HG03432 (cell line): ENCODE results near the gene ASB6.
"Not testable (repeated sequence)": the region's sequence is repeated elsewhere in the genome, so short reads cannot be mapped to it uniquely, and the experiment has no call there.

Experiments used
- ATAC-seq: cut with Tn5 transposase; IDR thresholded peaks from one replicate; pipeline ENCODE4 v1.9.1; 2021; ENCODE audit warnings: mild to moderate bottlenecking, moderate library complexity; ENCODE audit not compliant: unreplicated experiment

The ASB6 gene

DNA sequence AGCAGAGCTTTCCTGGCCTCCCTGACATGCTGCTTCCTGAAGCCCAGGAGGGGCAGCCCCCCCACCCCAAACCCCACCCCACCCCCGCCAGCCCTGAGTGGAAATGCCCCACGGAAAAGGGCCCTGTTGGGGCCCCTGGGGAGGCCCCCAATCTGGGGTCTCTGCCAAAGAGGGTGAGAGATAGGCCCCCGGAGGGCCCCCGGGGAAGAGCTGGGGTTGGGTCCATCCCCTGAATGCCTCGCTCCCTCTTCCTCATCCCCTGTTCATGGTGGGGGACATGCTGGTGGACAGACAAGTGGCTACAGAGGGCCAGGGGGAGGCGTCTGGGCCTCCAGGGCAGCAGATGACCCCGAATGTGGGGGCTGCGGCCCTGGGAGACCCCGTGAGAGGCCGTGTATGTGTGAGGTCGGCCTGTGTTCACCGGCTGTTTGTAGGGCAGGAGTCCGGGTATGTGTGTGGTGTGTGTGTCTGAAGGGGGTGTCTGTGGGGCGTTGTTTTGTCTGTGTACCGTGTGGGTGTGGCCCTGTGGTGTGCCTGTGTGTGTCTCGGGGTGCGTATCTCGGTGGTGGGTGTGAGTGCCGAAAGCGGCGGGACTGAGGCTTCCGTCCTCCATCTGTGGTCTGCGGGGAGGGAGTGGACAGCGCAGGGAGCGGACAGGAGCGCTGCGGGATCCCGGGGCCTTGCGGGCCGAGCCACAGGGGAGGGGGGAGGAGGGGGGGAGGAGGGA, 32.3 kb downstream of the ASB6 start:
- ATAC-seq, result no peak

DNA sequence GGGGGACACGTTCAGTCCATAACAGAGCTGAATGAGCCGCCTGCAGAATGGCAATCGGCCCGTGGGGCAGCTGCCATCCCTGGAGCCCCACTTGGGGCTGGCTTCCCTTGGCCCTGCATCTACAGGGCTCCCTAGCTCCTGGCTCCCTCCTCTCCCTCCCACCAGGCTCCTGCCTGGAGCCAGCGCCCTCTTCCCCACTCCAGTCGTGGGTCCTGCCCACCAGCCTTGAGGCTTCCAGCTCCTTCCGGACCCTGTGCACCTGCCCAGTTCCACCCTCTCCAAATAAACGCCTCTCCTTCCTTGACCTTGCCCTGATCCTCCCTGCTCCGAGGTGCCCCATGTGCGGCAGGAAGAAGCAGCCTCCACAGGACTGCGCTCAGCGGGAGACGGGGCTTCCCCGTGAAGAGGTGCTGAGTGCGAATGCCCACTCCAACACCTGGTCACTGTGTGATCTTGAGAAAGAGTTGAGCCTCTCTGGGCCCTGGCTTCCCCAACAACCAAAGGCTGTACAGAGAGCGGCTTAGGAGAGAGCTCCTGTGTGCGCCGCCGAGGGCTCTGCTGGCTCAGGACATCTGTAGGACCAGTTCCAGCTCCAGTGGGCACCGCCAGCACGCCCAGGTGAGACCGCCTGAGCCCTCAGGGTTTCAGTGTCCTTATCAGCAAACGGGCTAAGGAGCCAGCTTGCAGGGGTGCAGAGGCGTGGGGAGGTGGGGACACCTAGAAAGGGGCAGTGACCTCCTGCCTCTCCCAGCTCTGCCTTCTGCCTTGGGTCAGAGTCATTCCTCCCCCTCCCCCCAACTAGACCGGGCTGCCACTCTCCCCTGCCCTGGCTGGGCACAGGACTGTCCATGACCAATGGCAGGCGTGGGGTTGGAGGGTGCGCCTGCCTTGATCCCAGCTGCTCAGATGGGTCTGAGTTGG, 33.1 kb downstream of the ASB6 start:
- no peak for ATAC-seq

DNA sequence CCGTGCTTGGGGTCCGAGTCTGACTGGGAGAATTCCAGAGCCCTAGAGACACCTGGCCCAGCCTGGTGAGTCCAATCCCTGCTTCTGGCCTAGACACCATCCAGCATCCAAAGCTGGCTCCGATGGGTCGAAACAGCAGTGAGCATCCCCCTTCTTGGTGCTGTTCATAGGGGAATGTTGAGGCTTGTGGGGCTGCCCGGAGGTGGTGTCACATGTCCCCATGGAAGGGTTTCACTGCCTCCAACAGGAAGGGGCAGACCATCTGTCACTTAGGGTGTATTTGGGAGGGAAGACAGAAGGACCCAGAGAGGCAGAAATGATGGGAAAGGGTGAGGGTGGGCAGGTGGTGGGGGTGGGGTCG, 34.9 kb downstream of the ASB6 start:
- no peak for ATAC-seq

DNA sequence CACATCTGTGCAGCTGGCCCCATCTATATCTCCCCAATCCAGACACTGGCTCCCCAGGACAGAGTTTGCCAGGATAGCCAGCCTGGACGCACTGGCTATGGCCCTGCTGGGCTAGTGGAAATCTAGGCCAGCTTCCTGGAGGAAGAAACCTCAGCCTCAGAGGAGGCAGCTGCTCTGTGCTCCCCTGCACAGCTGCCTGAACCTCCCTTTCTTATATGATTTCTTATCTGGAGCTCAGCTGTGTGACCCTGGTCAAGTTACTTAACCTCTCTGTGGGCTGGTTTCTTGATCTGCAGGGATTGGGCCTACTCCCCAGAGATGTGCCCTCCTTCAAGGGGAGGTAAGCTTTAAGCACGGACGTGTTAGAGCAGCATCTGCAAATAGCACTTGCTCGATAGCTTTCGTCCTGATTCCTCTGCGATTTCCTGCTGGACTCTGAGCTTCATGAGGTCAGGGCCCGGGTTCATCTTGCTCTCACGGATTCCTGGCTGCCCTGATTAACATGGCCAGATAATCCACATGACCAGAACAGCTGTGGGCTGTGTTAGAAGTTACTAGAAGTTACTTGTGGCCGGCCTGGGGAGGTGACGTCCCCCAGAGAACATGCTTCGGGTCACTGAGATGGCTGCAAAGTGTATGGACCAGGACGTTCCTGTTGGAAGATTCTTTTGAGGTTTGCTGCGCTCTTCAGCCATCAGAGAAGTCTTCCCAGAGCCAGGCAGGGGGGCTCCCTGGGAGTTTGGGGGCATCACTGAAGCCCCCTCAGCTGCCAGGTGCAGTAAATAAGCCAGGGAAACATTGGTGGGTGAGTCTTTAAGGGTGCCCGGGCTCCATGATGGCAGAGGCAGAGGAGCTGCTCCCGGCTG, 35.6 kb downstream of the ASB6 start:
- no peak for ATAC-seq

DNA sequence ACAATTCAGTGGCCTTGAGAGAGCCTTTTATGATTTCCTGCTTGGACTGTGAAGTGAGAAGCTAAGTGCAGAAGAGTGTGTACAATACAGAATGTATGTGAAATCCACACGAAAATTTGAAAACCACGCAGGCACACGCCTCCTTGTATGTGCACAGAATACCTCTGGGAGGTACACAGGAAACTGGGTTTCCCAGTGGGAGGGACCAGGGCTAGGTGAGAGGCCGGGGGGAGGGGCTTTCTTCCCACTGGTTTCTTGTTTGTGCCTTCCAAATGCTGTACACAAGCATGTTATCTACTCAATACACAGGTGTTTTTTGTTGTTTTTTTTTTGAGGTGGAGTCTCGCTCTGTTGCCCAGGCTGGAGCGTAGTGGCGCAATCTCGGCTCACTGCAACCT, 37.2 kb downstream of the ASB6 start:
- no peak for ATAC-seq

DNA sequence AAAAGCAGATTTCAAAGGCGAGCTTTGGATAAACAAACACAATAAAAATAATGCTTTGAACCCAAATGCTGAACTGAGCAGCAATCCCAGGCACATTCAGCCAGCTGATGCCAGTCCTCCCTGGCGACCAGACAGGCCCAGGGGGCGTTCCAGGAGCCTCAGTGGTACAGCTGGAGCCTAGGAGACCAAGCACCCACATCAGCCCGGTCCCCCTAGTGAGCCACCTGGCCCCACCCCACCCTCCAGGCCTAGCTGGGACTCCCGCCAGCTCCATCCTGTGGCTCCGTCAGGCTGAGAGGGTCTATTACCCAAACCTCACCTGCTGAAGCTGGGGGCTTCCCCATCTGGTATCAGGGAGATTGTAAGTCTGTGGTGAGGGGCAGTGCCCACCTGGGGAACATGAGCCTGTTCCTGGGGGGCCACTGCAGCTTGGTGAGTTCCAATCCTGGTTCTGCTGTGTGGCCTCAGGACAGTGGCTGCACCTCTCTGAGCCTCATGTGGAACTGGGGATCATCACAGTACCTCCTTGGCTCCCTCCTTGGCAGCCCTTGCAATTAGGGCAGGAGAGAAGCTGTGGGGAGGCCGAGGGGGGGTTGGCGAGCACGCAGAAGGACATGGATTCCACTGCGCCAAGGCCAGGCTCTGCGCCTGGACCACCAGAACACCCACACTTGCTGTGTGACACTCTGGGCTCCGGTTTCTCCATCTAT, 37.7 kb downstream of the ASB6 start:
- no peak for ATAC-seq

DNA sequence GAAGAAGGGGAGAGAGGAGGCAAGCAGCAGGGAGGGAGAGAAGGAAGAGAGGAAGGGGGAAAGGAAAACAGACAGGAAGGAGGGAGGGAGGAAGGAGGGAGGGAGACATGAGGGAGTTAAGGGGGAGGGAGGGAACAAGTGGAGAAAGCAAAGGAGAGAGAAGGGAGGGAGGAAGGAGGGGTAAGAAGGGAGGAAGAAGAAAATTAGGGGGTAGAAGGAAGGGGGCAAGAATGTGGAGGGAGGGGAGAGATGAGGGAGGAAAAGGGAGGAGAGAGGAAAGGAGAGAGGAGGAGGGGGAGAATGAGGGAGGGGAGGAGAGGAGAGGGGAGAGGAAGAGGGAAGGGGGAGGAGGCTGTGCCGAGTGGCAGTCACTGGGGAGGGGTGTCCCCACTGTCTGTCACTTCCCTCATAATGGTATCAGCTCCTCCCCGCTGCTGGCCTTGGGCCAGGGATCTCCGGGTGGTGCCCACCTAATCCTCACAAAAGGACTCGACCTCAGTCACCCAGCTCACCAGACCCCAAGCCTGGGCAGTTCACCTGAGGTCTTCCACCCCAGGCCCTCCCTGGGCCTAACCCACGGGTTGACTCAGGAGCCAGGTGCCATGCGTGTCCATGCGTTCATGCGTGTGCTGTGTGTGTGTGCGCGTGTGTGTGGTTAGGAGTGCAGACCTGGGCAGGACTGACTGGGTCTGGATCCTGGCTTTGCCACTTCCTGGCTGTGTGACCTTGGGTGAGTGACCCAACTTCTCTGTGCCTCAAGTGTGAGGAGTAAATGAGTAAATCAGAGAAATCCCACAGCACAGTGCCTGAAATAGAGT, 39.1 kb downstream of the ASB6 start:
- no peak for ATAC-seq

DNA sequence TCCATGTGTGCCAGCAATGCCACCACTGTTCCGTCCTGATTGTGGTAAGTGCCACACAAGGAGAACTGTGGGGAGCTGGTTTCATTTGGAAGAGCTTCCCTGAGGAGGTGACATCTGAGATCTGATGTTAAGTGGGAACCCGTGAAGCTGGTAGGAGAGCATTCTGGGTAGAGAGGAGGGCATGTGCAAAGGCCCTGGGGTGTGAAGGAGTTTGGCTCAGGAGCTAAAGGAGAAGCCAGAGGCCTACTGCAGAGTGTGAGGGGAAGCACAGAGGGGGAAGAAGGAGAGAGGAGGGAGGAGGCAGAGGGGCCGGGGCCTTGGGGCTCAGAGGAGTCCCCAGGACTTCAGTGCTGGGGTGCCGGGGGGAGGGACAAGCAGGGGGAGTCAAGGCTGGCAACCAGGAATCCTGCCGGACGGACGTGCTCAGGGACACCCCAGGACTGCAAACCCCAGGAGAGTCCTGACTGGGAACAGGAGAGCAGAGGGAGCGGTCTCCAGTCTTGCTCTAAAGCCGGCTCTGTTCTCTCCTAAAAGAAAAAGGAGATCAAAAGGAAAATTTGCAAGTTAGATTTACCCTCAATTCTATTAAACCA, 40.8 kb downstream of the ASB6 start:
- ATAC-seq, result no peak

DNA sequence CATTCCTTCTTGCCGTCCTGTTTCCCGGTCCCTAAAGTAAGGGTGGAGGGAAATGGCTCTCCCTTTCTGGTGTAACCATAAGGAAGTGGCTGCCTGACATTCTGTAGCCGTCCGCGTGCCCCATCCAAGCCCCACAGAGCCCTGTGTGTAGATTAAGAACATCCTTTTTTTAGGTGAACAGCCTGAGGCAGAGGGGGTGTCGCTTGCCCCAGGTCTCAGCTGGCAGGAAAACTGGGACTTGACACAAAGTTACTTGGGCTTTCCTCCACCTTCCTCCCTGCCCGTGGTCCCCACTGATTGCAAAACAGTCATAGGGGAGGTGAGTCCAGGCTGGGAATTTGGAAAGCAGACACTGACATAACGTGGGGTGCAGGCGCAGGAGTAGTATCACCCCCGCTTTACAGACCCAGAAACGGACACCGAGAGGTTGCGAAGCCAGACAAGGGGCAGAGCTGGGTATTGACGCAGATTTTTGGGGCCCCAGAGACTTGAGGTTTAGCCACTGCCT, 43.8 kb downstream of the ASB6 start:
- ATAC-seq, result no peak

DNA sequence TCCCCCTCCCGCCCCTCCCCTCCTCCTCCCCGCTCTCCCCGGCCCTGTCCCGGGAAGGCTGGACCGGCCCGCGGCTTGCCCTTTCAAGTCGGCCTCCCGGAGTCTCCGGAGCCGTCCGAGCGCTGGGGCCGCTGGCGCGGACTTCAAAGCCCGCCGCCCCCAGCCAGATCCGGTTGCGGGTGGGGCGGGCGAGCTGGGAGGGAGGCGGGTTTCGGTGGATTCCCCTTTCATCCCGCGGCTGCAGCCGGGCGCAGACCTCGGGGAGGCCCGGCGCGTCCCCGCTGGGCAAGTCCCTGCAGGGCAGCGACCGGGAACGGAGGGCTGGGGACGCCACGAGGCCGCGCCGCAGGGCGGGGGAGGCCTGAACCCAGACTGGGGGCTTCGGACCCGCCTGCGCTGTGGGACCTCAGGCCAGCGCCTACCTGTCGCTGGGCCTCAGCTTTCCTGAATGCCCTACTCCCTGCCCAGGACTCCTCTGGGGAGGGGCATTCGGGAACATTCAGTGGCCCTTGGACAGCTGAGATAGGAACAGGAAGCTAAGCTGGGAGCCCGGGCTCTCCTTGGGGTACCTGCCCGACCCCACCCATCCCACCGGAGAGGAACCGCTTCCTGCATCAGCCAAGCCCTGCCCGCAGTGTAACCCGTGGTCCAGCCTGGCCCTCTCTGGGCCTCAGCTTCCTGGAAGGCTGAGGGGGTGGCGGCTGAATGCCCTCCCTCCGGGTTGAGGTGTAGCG, 44.4 kb downstream of the ASB6 start:
- no peak for ATAC-seq

DNA sequence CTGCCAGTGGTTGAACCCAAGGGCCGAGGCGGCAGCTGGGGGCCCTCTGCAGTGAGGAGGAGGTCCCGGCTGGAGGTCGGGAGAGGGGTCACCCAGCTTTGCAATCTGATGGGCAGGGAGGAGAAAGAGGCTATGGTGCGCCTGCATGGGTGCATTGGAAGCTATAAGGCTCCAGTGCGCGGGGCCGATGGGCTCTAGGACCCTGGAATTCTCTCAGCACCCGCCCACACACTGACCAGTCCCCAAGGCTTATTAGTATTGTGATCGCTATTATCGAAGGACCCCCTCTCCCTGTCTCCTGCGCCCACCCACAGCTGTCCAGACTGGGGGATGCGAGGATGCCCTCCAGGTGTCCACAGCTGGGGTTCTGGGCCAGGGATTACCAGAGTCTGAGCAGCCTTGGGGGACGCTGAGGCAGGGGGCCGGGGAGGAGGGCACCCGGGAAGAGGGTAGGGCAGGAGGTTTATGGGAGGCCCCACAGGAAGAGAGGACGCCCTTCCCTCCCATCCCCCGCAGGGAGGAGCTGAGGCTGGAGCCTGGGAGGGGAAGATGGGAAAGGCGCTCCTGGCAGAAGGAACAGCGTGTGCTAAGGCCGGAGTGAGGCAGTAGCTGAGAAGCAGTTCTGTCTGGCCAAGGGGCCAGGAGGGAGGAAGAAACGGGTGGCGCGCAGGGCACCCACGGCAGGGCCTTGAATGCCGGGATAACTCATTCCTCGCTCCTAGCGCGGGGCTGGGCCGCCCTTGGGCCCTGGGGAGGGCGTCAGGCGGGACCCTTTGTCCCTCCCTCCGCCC, 45.2 kb downstream of the ASB6 start:
- ATAC-seq, result no peak

DNA sequence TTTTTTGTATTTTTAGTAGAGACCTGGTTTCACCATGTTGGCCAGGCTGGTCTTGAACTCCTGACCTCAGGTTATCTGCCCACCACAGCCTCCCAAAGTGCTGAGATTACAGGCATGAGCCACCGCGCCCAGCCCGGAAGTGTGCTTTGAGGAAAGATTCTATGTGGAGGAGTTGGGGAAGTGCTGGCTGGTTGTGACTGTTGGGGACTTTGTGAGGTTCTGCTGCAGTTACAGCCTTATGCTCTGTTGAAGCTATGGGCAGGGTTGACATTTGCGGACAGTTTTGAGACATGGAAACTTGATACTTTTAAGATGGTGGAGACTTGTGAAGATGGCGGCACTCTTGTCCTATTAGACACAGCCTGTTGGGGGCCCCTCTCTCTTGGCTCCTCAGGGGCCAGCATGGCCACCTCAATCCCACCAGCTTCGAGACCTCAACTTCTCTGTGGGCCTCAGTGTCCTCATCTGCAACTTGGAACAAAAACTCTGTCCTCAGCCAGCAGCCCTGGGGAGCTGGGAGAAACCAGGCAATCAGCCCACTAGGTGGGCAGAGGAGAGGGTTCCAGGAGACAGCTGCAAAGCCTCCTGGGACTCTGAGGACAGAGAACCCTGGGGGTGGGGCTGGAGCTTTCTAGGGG, 45.9 kb downstream of the ASB6 start:
- no peak for ATAC-seq

DNA sequence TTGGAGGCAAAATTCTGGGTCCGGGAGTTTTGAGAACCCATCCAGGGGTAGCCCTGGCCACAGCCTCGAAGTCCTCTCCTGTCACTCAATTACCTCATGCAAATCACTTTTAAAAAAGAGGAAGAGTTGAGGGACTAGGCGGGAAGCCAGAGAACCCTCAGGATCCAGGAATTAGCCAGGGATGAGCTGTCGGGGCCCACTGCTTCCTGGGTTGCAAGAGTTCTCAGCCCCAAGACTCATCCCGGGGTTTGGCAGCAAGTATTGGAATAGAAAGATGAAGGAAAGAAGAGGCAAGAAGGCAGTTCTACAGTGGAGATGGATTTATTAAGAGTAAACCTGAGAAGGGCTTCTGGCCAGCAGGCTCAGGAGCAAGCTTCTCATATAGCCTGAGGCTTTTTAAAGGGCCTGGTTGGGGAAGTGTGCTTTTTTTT, 46.6 kb downstream of the ASB6 start:
- ATAC-seq, result no peak

DNA sequence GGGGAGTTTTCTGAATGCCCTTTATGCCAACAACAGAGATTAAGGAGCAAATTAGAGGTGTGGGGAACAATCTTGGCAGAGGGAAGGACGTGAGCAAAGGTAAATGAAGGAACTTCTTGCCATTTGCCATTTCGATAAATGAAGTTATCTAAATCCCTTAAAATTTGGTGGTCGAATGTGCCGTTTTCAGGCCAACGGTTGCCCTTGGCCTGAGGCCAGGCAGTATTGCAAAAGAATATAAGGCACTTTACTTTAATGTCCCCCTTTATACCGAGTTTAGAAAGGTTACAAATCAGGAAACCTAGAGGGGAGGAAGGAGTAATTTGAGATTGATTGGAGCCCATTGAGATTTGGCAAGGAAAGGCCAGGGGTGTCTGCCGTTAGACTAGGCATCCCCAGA, 47.3 kb downstream of the ASB6 start:
- ATAC-seq, result no peak

DNA sequence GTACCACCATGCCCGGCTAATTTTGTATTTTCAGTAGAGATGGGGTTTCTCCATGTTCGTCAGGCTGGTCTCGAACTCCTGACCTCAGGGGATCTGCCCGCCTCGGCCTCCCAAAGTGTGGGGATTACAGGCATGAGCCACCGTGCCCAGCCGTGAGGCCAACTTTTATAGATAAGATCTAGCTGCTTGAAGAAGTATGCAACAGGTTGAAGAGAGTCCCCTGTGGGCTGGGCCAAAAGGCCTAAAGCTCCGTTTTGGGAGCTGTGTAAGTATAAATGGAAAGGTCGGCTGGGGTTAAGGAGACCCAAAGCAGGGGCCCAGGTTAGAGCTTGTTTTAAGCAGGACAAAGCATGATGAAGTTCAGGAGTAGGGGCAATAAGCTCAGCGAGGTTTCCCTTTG, 49.2 kb downstream of the ASB6 start:
- ATAC-seq, result not testable (repeated sequence)

DNA sequence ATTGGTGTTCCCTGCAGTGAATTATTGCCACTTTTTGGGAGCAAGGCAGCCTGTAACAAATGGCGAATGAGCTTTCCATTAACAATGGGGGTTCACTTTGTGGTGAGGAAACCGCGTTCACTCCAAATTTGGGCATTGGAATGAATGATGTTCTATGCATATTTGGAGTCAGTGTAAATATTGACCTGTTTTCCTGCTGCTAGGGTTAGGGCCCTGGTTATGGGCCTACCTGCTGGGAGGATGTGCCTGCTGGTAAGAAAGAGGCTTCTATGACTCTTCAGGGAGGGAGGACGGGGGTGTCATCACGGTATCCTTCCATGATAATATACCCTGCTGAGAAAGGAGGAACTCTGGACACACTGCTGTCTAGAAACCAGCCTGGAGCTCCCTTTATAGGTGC, 50.0 kb downstream of the ASB6 start:
- ATAC-seq, result no peak

DNA sequence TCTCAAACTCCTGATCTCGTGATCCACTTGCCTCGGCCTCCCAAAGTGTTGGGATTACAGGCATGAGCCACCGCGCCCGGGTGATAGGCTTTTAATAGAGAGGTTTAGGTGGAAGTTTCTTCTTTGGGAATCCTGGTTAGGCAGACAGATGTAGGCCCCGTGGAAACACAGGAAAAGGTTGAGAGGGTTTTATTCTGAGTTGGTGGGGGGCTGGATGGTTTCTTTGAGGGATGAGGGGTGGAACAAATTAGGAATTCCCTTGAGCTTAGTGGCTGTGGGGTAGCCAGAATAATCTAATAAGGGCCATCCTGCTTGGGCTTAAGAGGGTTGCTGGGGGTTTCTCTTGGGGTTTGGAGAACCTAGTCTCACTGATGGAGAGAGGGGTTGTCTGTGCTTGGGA, 51.5 kb downstream of the ASB6 start:
- ATAC-seq, result no peak
